ENCODE results near the gene HOXC4. TPM values are rescaled to one million over a fixed set of nuclear protein-coding genes. Genes with fewer than 3 reads are reported as not detected.

HOXC4 gene
- total and polyA plus RNA-seq, 4 donors = 0.02 TPM; not detected in 3

GRCh38 chr12:54055552-54055951, 1.9 kb downstream of the HOXC4 start:
- Histone ChIP-seq H3K27me3 (ENCODE audit: control insufficient read depth in 4 of 4, insufficient read depth in 4 of 4, low read length in 3 of 4) (peaks cover 0 to 20% (median 11%) of the 10 kb centered on the region in 4 donors), H3K4me3 (ENCODE audit: low read depth in 1 of 3, low read length in 3 of 3) (no peak overlapping the region), H3K9ac (ENCODE audit: low read depth in 1 of 2, low read length in 2 of 2) (no peak overlapping the region), H3K4me1 (ENCODE audit: control insufficient read depth in 4 of 4, insufficient read depth in 4 of 4, low read length in 3 of 4) (no peaks in the 10 kb centered on the region), H3K27ac (ENCODE audit: low read depth in 1 of 2, low read length in 2 of 2) (no peak overlapping the region), H3K9me3 (ENCODE audit: control insufficient read depth in 4 of 4, low read length in 3 of 4) (no peaks in the 10 kb centered on the region), H3K36me3 (ENCODE audit: control insufficient read depth in 4 of 4, insufficient read depth in 3 of 4, low read depth in 1 of 4, low read length in 3 of 4) (no peaks in the 10 kb centered on the region)
- 54% methylated on average over 2 of the region's 2 CpGs for WGBS
- DNase-seq (ENCODE audit: low spot score) = no peak
- no peak for TF ChIP-seq FOXA2 (IDR thresholded peaks at IDR 0.05)
- TF ChIP-seq TAF1 (conservative IDR thresholded peaks at IDR 0.05) = no peak

GRCh38 chr12:54056110-54056509, 2.5 kb downstream of the HOXC4 start:
- H3K4me1 ChIP-seq (ENCODE audit: control insufficient read depth in 4 of 4, insufficient read depth in 4 of 4, low read length in 3 of 4) = no peaks in the 10 kb centered on the region

More at GRCh38 chr12:54056110-54056509, 2.5 kb downstream of the HOXC4 start:
- H3K9me3 ChIP-seq (ENCODE audit: control insufficient read depth in 4 of 4, low read length in 3 of 4) = no peaks in the 10 kb centered on the region
- H3K27ac ChIP-seq (ENCODE audit: low read depth in 1 of 2, low read length in 2 of 2) = no peak overlapping the region
- peaks cover 0 to 20% (median 11%) of the 10 kb centered on the region in 4 donors for H3K27me3 ChIP-seq (ENCODE audit: control insufficient read depth in 4 of 4, insufficient read depth in 4 of 4, low read length in 3 of 4)
- TF ChIP-seq ATF3 (IDR thresholded peaks at IDR 0.05) (no peak), NR2F2 (IDR thresholded peaks at IDR 0.05) (no peak), FOXA2 (IDR thresholded peaks at IDR 0.05) (no peak), FOXA1 (IDR thresholded peaks at IDR 0.05) (no peak), ZBTB33 (IDR thresholded peaks at IDR 0.05) (no peak), TAF1 (conservative IDR thresholded peaks at IDR 0.05) (no peak), REST (IDR thresholded peaks at IDR 0.05) (no peak), EGR1 (IDR thresholded peaks at IDR 0.05; ENCODE audit: low read depth in 2 of 2) (no peak), CTCF (IDR thresholded peaks at IDR 0.05; ENCODE audit: low read depth, low read length, missing input control) (no peak), MAX (IDR thresholded peaks at IDR 0.05) (no peak), RXRA (IDR thresholded peaks at IDR 0.05) (no peak), RAD21 (IDR thresholded peaks at IDR 0.05) (no peak), HNF4A (conservative IDR thresholded peaks at IDR 0.05) (no peak), YY1 (IDR thresholded peaks at IDR 0.05) (no peak), SP1 (IDR thresholded peaks at IDR 0.05) (no peak), GABPA (IDR thresholded peaks at IDR 0.05 in 1 of 2, conservative IDR thresholded peaks at IDR 0.05 in 1 of 2) (no peak), HNF4G (IDR thresholded peaks at IDR 0.05) (no peak), JUND (IDR thresholded peaks at IDR 0.05) (no peak)
- H3K4me3 ChIP-seq (ENCODE audit: low read depth in 1 of 3, low read length in 3 of 3) = no peak overlapping the region
- no peak for DNase-seq (ENCODE audit: low spot score)
- H3K9ac ChIP-seq (ENCODE audit: low read depth in 1 of 2, low read length in 2 of 2) = no peak overlapping the region
- H3K36me3 ChIP-seq (ENCODE audit: control insufficient read depth in 4 of 4, insufficient read depth in 3 of 4, low read depth in 1 of 4, low read length in 3 of 4) = no peaks in the 10 kb centered on the region
